ENCODE results near the gene RPL31.

Gene RPL31

DNA sequence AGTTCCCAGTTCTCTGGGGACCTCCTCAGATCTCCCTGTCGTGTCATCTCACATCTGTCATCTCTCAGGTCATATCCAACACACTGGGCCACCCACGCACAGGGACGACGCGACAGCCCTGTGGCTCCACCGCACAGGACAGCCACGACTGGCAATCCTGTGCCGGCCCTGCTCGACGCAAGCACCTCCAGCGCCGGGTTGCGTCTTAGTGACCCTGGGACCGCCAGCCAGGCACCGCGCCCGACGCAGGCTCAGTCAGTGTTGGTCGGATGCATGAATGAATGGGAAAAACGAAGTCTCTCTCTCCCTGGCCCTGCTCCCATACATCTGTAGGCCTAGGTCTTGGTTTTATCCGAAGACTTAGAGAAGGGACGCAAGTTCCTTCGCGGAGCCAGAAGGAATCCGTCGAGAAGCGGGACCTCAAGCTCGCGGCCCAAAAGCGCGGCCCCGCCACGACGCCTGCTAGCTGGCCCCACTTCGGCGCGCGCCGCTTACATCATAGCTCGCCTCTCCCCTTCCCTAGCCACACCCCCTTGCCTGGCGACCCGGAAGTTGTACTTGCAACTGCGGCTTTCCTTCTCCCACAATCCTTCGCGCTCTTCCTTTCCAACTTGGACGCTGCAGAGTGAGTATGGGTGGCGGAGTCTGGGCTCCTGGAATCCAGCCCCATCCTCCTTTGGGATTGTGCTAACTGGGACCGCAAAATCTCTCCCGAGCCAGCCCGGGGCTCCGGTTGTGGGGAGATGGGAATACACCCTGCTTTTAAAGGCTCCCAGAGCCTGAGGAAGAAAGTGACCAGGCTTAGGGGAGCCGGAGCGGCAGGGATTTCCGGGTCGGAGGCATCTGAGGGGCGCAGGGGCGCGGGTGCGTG lies at the start of gene RPL31:
Gene RPL31, plus strand, starts transcription at position 599 of the 871 bp plus-strand sequence. CDS start 413 bp downstream, outside the sequence.
- ChIA-PET CTCF (interaction anchor here (0.7 to 6.4 kb wide), 8 partner anchors 11 to 395 kb away, joined by 3 to 47 read pairs (median 5); no protein-coding TSS in a partner anchor), POLR2A (interaction anchor here (0.6 to 2.0 kb wide), 10 partner anchors 9 to 439 kb away, joined by 3 to 10 read pairs (median 3); partner anchors contain the start of gene PDCL3)
- peak; percentile 80 for DNase-seq (ENCODE audit: low read depth, low spot score)
- peak within 1 kb of the TSS; percentile 70 for H3K4me3 ChIP-seq (ENCODE audit: low read depth, low read length)
- TF ChIP-seq CTCF (IDR thresholded peaks at IDR 0.05; ENCODE audit: insufficient read depth, low read length, missing control alignments), result no peak

GRCh38 chr2:100952512-100952911 lies 49.6 kb upstream of the RPL31 start:
- TF ChIP-seq CTCF (IDR thresholded peaks at IDR 0.05; ENCODE audit: insufficient read depth, low read length, missing control alignments), result no peak
- POLR2A ChIA-PET, result no interaction called here
- CTCF ChIA-PET, result no interaction called here
- no peak for DNase-seq (ENCODE audit: low read depth, low spot score)
- H3K4me3 ChIP-seq (ENCODE audit: low read depth, low read length), result no peak overlapping the region

GRCh38 chr2:100953406-100954043 lies 48.6 kb upstream of the RPL31 start:
- POLR2A ChIA-PET, result no interaction called here
- no peak for TF ChIP-seq CTCF (IDR thresholded peaks at IDR 0.05; ENCODE audit: insufficient read depth, low read length, missing control alignments)
- H3K4me3 ChIP-seq (ENCODE audit: low read depth, low read length), result no peak overlapping the region
- CTCF ChIA-PET, result interaction anchor here (2.2 kb wide), 1 partner anchor 223 kb away, joined by 6 read pairs; no protein-coding TSS in a partner anchor
- no peak for DNase-seq (ENCODE audit: low read depth, low spot score)

- ChIA-PET CTCF (interaction anchor here (2.2 kb wide), 1 partner anchor 223 kb away, joined by 6 read pairs; no protein-coding TSS in a partner anchor), POLR2A (no interaction called here)
- TF ChIP-seq CTCF (IDR thresholded peaks at IDR 0.05; ENCODE audit: insufficient read depth, low read length, missing control alignments), result no peak
- H3K4me3 ChIP-seq (ENCODE audit: low read depth, low read length), result no peak overlapping the region
- DNase-seq (ENCODE audit: low read depth, low spot score), result no peak
Observed at GRCh38 chr2:100954044-100954420, 48.1 kb upstream of the RPL31 start.

- CTCF ChIA-PET, result interaction anchor here (2.2 kb wide), 1 partner anchor 224 kb away, joined by 6 read pairs; no protein-coding TSS in a partner anchor
- DNase-seq (ENCODE audit: low read depth, low spot score), result no peak
Observed at GRCh38 chr2:100955226-100955625, 46.9 kb upstream of the RPL31 start.

More at GRCh38 chr2:100955226-100955625, 46.9 kb upstream of the RPL31 start:
- no peak overlapping the region for H3K4me3 ChIP-seq (ENCODE audit: low read depth, low read length)
- TF ChIP-seq CTCF (IDR thresholded peaks at IDR 0.05; ENCODE audit: insufficient read depth, low read length, missing control alignments), result no peak
- POLR2A ChIA-PET, result no interaction called here
